Liver (tissue), 9 donors: ENCODE measurements around the gene HJURP. TPM values are rescaled to one million over a fixed set of nuclear protein-coding genes. Genes with fewer than 3 reads are reported as not detected.

Source experiments
- DNase-seq: peaks from one replicate; pipeline ENCODE4 v3.0.0-alpha.2; 2017; ENCODE audit warnings: low spot score
- H3K27ac ChIP-seq, 2 donors: one replicate each; pipeline ENCODE4 v1.7.0; 2013; ENCODE audit warnings: inconsistent platforms in 2 of 2, low read length in 2 of 2, control low read depth in 1 of 2, low read depth in 1 of 2, mild to moderate bottlenecking in 1 of 2
- H3K27me3 ChIP-seq, 4 donors: one replicate each; pipeline versions ENCODE4 v1.6.1 to v1.7.0; 2013; ENCODE audit warnings: low read length in 3 of 4, inconsistent platforms in 1 of 4, mild to moderate bottlenecking in 1 of 4, moderate library complexity in 1 of 4; ENCODE audit not compliant: control insufficient read depth in 4 of 4, insufficient read depth in 4 of 4
- H3K36me3 ChIP-seq, 4 donors: one replicate each; pipeline versions ENCODE4 v1.6.1 to v1.7.0; 2013; ENCODE audit warnings: low read length in 3 of 4, mild to moderate bottlenecking in 3 of 4, low read depth in 1 of 4, moderate library complexity in 1 of 4; ENCODE audit not compliant: control insufficient read depth in 4 of 4, insufficient read depth in 3 of 4
- H3K4me1 ChIP-seq, 4 donors: one replicate each; pipeline versions ENCODE4 v1.6.1 to v1.7.0; 2013; ENCODE audit warnings: low read length in 3 of 4, mild to moderate bottlenecking in 3 of 4, moderate library complexity in 1 of 4; ENCODE audit not compliant: control insufficient read depth in 4 of 4, insufficient read depth in 4 of 4
- H3K4me3 ChIP-seq, 3 donors: one replicate each; pipeline versions ENCODE4 v1.6.1 to v1.7.0; 2013; ENCODE audit warnings: low read length in 3 of 3, control low read depth in 1 of 3, low read depth in 1 of 3, mild to moderate bottlenecking in 1 of 3
- H3K9ac ChIP-seq, 2 donors: one replicate each; pipeline ENCODE4 v1.7.0; 2013; ENCODE audit warnings: low read length in 2 of 2, mild to moderate bottlenecking in 2 of 2, moderate library complexity in 2 of 2, control low read depth in 1 of 2, low read depth in 1 of 2
- H3K9me3 ChIP-seq, 4 donors: one replicate each; pipeline versions ENCODE4 v1.6.1 to v1.7.0; 2013; ENCODE audit warnings: low read length in 3 of 4; ENCODE audit not compliant: control insufficient read depth in 4 of 4
- EGR1 ChIP-seq, 2 donors: IDR thresholded peaks; 2 replicates each; pipeline ENCODE4 v1.6.1; 2016 to 2018; ENCODE audit warnings: antibody characterized with exemption in 2 of 2, low read depth in 2 of 2
- FOXA1 ChIP-seq: IDR thresholded peaks from 2 replicates; pipeline ENCODE4 v1.6.1; 2016; ENCODE audit warnings: antibody characterized with exemption
- FOXA2 ChIP-seq: IDR thresholded peaks from 2 replicates; pipeline ENCODE4 v1.6.1; 2016; ENCODE audit warnings: antibody characterized with exemption
- GABPA ChIP-seq, 2 donors: IDR thresholded peaks in 1 of 2; conservative IDR thresholded peaks in 1 of 2; 2 replicates each; pipeline ENCODE4 v1.6.1; 2016; ENCODE audit warnings: antibody characterized with exemption in 2 of 2, mild to moderate bottlenecking in 1 of 2, moderate library complexity in 1 of 2
- HNF4A ChIP-seq, 2 donors: conservative IDR thresholded peaks; 2 replicates each; pipeline ENCODE4 v1.6.1; 2016; ENCODE audit warnings: antibody characterized with exemption in 2 of 2, mild to moderate bottlenecking in 2 of 2
- HNF4G ChIP-seq: IDR thresholded peaks from 2 replicates; pipeline ENCODE4 v1.6.1; 2016; ENCODE audit warnings: antibody characterized with exemption
- JUND ChIP-seq, 2 donors: IDR thresholded peaks; 2 replicates each; pipeline ENCODE4 v1.6.1; 2016; ENCODE audit warnings: antibody characterized with exemption in 2 of 2
- NR2F2 ChIP-seq: IDR thresholded peaks from 2 replicates; pipeline ENCODE4 v1.6.1; 2016; ENCODE audit warnings: antibody characterized with exemption
- RAD21 ChIP-seq, 2 donors: IDR thresholded peaks; 2 replicates each; pipeline ENCODE4 v1.6.1; 2016; ENCODE audit warnings: antibody characterized with exemption in 2 of 2, mild to moderate bottlenecking in 2 of 2
- RXRA ChIP-seq, 2 donors: IDR thresholded peaks; 2 replicates each; pipeline ENCODE4 v1.6.1; 2017 to 2018; ENCODE audit warnings: antibody characterized with exemption in 2 of 2, mild to moderate bottlenecking in 1 of 2
- SP1 ChIP-seq: IDR thresholded peaks from 2 replicates; pipeline ENCODE4 v1.6.1; 2018; ENCODE audit warnings: antibody characterized with exemption, mild to moderate bottlenecking
- TAF1 ChIP-seq: conservative IDR thresholded peaks from 2 replicates; pipeline ENCODE4 v1.6.1; 2016; ENCODE audit warnings: antibody characterized with exemption, mild to moderate bottlenecking
- YY1 ChIP-seq: IDR thresholded peaks from 2 replicates; pipeline ENCODE4 v1.6.1; 2016; ENCODE audit warnings: antibody characterized with exemption, mild to moderate bottlenecking
- WGBS: extraction: QIAGEN DNeasy Blood & Tissue Kit; methylation state at CpG from one replicate; pipeline ENCODE4 v1.1.7; 2013; 5-methylcytosine and 5-hydroxymethylcytosine counted together
- polyA plus RNA-seq, 2 donors: library from polyadenylated mRNA; stranded (reverse) in 1 of 2; unstranded in 1 of 2; fragments of 200-250 nt in 1 of 2; fragments of >200 nt in 1 of 2; fragmentation: Nextera tagmentation in 1 of 2; extraction: Ambion mirVana in 1 of 2; gene quantifications; one replicate each; pipeline versions ENCODE4 v1.2.1 to v1.2.3, GENCODE V29; 2013 to 2015
- total RNA-seq, 2 donors: library from RNA; depleted of rRNA; stranded (reverse); fragments of >200 nt; gene quantifications; one replicate each; pipeline ENCODE4 v1.2.3, GENCODE V29; 2014
- TF ChIP-seq, protein P1 (sequence below): fragments of 150-350 bp; IDR thresholded peaks from 2 replicates; pipeline ENCODE4 v1.5.1; 2017; ENCODE audit warnings: improper control_type of control experiment, low read depth, low read length; ENCODE audit not compliant: missing input control
- TF ChIP-seq, protein P2 (sequence below): IDR thresholded peaks from 2 replicates; pipeline ENCODE4 v1.6.1; 2016; ENCODE audit warnings: antibody characterized with exemption
- TF ChIP-seq, protein P3 (sequence below): IDR thresholded peaks from 2 replicates; pipeline ENCODE4 v1.6.1; 2016; ENCODE audit warnings: antibody characterized with exemption
- TF ChIP-seq, protein P4 (sequence below): IDR thresholded peaks from 2 replicates; pipeline ENCODE4 v1.6.1; 2016; ENCODE audit warnings: antibody characterized with exemption, mild to moderate bottlenecking
- TF ChIP-seq, protein P5 (sequence below): IDR thresholded peaks from 2 replicates; pipeline ENCODE4 v1.6.1; 2016; ENCODE audit warnings: antibody characterized with exemption
- donor health status: healthy.
- donor health status: healthy.
- donor health status: healthy.
- donor health status: healthy.
- donor health status: healthy.

Gene HJURP
- total and polyA plus RNA-seq, 4 donors: 0.08 to 32.9 (median 1.4) TPM

DNA sequence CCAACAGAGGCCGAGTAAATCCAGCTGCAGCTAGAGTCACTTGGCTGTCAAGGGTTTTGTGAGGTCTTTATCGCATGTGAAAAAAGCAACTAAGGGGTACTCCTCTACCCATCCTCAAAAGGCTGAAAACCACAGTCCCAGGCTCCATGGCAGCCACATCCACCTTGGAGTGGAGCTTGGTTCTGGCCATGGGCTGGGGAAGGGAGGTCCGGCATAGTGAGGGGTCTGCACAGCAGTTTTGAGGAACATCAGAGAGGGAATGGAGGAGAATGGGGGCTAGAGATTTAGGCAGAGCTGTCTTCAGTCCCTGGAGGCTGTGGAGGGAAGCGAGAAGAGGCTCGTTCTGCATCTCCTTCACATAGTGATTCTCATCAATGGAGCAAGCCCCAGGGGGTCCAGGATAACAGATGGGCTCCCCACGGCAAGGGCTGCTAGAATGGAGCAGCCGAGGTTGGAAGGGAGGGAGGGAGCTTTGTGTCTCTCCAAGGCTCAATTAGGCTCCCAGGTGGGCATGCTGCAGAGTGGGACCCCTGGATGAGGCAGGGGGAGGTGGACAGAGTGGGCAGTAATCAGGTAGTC is 55.2 kb downstream of the HJURP start:
- Histone ChIP-seq H3K9me3 (no peaks in the 10 kb centered on the region), H3K9ac (no peak overlapping the region), H3K4me3 (no peak overlapping the region), H3K27ac (no peak overlapping the region), H3K4me1 (no peaks in the 10 kb centered on the region), H3K27me3 (no peaks in the 10 kb centered on the region), H3K36me3 (no peaks in the 10 kb centered on the region)
- 76% methylated on average over 7 of the region's 7 CpGs for WGBS
- no peak for DNase-seq
- TF ChIP-seq HNF4G (no peak), RAD21 (IDR thresholded peaks at IDR 0.05) (no peak)

DNA sequence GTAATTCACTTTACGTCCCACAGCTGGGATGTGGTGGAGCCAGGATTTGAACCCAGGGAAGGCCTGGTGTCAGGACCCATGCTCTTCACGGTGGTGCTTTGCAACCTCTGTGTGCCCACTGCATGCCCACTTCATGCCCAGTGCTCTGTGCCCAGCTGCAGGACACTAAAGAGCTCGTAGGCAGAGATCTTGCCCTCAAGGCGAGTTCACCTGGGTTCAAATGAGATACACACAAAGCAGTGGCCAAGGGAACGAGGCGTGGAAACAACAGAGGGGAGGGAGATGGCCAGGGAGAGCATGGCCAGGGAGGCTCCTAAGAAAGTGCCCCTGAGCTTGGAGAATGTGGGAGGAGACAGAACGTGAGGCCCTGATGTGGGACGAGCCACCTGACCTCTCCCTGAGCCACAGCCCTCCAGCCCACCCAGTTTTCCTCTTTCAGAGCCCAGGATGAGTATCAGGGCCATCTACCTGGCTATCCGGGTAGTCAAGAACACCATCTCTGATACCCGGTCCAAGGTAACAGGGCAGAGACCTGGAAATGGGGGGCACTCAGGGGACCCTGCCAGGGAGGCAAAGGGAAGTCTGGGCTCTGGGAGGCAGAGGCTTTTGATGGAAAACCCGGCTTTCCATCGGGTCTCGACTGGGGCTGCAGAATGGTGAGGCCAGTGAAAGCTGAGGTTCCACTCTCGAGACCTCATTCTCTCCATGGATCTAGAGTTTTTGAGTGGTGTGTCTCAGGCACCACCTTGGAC is 55.8 kb downstream of the HJURP start:
- TF ChIP-seq, protein P1, sequence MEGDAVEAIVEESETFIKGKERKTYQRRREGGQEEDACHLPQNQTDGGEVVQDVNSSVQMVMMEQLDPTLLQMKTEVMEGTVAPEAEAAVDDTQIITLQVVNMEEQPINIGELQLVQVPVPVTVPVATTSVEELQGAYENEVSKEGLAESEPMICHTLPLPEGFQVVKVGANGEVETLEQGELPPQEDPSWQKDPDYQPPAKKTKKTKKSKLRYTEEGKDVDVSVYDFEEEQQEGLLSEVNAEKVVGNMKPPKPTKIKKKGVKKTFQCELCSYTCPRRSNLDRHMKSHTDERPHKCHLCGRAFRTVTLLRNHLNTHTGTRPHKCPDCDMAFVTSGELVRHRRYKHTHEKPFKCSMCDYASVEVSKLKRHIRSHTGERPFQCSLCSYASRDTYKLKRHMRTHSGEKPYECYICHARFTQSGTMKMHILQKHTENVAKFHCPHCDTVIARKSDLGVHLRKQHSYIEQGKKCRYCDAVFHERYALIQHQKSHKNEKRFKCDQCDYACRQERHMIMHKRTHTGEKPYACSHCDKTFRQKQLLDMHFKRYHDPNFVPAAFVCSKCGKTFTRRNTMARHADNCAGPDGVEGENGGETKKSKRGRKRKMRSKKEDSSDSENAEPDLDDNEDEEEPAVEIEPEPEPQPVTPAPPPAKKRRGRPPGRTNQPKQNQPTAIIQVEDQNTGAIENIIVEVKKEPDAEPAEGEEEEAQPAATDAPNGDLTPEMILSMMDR: no peak
- TF ChIP-seq, protein P2, sequence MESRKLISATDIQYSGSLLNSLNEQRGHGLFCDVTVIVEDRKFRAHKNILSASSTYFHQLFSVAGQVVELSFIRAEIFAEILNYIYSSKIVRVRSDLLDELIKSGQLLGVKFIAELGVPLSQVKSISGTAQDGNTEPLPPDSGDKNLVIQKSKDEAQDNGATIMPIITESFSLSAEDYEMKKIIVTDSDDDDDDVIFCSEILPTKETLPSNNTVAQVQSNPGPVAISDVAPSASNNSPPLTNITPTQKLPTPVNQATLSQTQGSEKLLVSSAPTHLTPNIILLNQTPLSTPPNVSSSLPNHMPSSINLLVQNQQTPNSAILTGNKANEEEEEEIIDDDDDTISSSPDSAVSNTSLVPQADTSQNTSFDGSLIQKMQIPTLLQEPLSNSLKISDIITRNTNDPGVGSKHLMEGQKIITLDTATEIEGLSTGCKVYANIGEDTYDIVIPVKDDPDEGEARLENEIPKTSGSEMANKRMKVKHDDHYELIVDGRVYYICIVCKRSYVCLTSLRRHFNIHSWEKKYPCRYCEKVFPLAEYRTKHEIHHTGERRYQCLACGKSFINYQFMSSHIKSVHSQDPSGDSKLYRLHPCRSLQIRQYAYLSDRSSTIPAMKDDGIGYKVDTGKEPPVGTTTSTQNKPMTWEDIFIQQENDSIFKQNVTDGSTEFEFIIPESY: no peak
- no peak for TF ChIP-seq FOXA2
- TF ChIP-seq RAD21 (IDR thresholded peaks at IDR 0.05): no peak
- TF ChIP-seq TAF1: no peak
- TF ChIP-seq, protein P3, sequence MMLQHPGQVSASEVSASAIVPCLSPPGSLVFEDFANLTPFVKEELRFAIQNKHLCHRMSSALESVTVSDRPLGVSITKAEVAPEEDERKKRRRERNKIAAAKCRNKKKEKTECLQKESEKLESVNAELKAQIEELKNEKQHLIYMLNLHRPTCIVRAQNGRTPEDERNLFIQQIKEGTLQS: no peak
- no peak for TF ChIP-seq GABPA (IDR thresholded peaks at IDR 0.05 in 1 of 2, conservative IDR thresholded peaks at IDR 0.05 in 1 of 2)
- TF ChIP-seq, protein P4, sequence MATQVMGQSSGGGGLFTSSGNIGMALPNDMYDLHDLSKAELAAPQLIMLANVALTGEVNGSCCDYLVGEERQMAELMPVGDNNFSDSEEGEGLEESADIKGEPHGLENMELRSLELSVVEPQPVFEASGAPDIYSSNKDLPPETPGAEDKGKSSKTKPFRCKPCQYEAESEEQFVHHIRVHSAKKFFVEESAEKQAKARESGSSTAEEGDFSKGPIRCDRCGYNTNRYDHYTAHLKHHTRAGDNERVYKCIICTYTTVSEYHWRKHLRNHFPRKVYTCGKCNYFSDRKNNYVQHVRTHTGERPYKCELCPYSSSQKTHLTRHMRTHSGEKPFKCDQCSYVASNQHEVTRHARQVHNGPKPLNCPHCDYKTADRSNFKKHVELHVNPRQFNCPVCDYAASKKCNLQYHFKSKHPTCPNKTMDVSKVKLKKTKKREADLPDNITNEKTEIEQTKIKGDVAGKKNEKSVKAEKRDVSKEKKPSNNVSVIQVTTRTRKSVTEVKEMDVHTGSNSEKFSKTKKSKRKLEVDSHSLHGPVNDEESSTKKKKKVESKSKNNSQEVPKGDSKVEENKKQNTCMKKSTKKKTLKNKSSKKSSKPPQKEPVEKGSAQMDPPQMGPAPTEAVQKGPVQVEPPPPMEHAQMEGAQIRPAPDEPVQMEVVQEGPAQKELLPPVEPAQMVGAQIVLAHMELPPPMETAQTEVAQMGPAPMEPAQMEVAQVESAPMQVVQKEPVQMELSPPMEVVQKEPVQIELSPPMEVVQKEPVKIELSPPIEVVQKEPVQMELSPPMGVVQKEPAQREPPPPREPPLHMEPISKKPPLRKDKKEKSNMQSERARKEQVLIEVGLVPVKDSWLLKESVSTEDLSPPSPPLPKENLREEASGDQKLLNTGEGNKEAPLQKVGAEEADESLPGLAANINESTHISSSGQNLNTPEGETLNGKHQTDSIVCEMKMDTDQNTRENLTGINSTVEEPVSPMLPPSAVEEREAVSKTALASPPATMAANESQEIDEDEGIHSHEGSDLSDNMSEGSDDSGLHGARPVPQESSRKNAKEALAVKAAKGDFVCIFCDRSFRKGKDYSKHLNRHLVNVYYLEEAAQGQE: no peak
- no peak for TF ChIP-seq NR2F2
- no peak for TF ChIP-seq HNF4A (conservative IDR thresholded peaks at IDR 0.05)
- no peak for TF ChIP-seq EGR1 (IDR thresholded peaks at IDR 0.05; ENCODE audit: low read depth in 2 of 2)
- TF ChIP-seq RXRA (IDR thresholded peaks at IDR 0.05): no peak
- TF ChIP-seq, protein P5, sequence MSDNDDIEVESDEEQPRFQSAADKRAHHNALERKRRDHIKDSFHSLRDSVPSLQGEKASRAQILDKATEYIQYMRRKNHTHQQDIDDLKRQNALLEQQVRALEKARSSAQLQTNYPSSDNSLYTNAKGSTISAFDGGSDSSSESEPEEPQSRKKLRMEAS: no peak
- no peak for TF ChIP-seq YY1
- TF ChIP-seq SP1: no peak
- TF ChIP-seq FOXA1: no peak
- no peak for TF ChIP-seq HNF4G
- TF ChIP-seq JUND (IDR thresholded peaks at IDR 0.05): no peak
- 89% methylated on average over 14 of the region's 14 CpGs for WGBS
- Histone ChIP-seq H3K36me3 (no peaks in the 10 kb centered on the region), H3K4me3 (no peak overlapping the region), H3K27ac (no peak overlapping the region), H3K9ac (no peak overlapping the region), H3K27me3 (no peaks in the 10 kb centered on the region), H3K4me1 (no peaks in the 10 kb centered on the region), H3K9me3 (no peaks in the 10 kb centered on the region)
- DNase-seq: peak; percentile 26
